ENCODE results near the gene NEGR1. TPM values are rescaled to one million over a fixed set of nuclear protein-coding genes. Genes with fewer than 3 reads are reported as not detected.

NEGR1 gene
- total RNA-seq, 1 donor from 2014 or later: 18.1 TPM

- Histone ChIP-seq H3K27me3 (ENCODE audit: low read depth) (no peaks in the 10 kb centered on the region), H3K36me3 (no peaks in the 10 kb centered on the region), H3K27ac (no peak overlapping the region), H3K9me3 (no peaks in the 10 kb centered on the region), H3K4me1 (no peaks in the 10 kb centered on the region), H3K4me3 (no peak overlapping the region)
- no peak for ATAC-seq
- intact Hi-C loops (cut with DNase I): no loop called here
- no peak for DNase-seq
- no peak for TF ChIP-seq CTCF (IDR thresholded peaks at IDR 0.05)
These were observed 496.9 kb downstream of the NEGR1 start for GRCh38 chr1:71785450-71785849.

GRCh38 chr1:71785000-71785399 lies 497.3 kb downstream of the NEGR1 start:
- DNase-seq (no peak), ATAC-seq (no peak)
- H3K4me3 ChIP-seq: no peak overlapping the region
- H3K27ac ChIP-seq: no peak overlapping the region
- intact Hi-C loops (cut with DNase I): no loop called here
- no peaks in the 10 kb centered on the region for H3K36me3 ChIP-seq
- no peak for TF ChIP-seq CTCF (IDR thresholded peaks at IDR 0.05)
- no peaks in the 10 kb centered on the region for H3K4me1 ChIP-seq
- no peaks in the 10 kb centered on the region for H3K27me3 ChIP-seq (ENCODE audit: low read depth)
- no peaks in the 10 kb centered on the region for H3K9me3 ChIP-seq

- no peak for TF ChIP-seq CTCF (IDR thresholded peaks at IDR 0.05)
- intact Hi-C loops (cut with DNase I): no loop called here
- no peak for DNase-seq
- no peaks in the 10 kb centered on the region for H3K36me3 ChIP-seq
- no peaks in the 10 kb centered on the region for H3K4me1 ChIP-seq
- no peak overlapping the region for H3K4me3 ChIP-seq
- ATAC-seq: no peak
- no peaks in the 10 kb centered on the region for H3K9me3 ChIP-seq
- H3K27me3 ChIP-seq (ENCODE audit: low read depth): no peaks in the 10 kb centered on the region
- H3K27ac ChIP-seq: no peak overlapping the region
These were observed 498.1 kb downstream of the NEGR1 start for GRCh38 chr1:71784241-71784640.

- H3K4me1 ChIP-seq: no peaks in the 10 kb centered on the region
- no peak for DNase-seq
- no peaks in the 10 kb centered on the region for H3K36me3 ChIP-seq
- intact Hi-C loops (cut with DNase I): no loop called here
- no peaks in the 10 kb centered on the region for H3K27me3 ChIP-seq (ENCODE audit: low read depth)
- no peak overlapping the region for H3K4me3 ChIP-seq
- no peaks in the 10 kb centered on the region for H3K9me3 ChIP-seq
- H3K27ac ChIP-seq: no peak overlapping the region
- TF ChIP-seq CTCF (IDR thresholded peaks at IDR 0.05): no peak
- ATAC-seq: no peak
These were observed 499.3 kb downstream of the NEGR1 start for GRCh38 chr1:71783071-71783470.

- no peaks in the 10 kb centered on the region for H3K4me1 ChIP-seq
- no peaks in the 10 kb centered on the region for H3K27me3 ChIP-seq (ENCODE audit: low read depth)
- no peak overlapping the region for H3K27ac ChIP-seq
- ATAC-seq: no peak
- no peak for DNase-seq
- intact Hi-C loops (cut with DNase I): no loop called here
- no peak overlapping the region for H3K4me3 ChIP-seq
- no peaks in the 10 kb centered on the region for H3K9me3 ChIP-seq
- no peak for TF ChIP-seq CTCF (IDR thresholded peaks at IDR 0.05)
- H3K36me3 ChIP-seq: no peaks in the 10 kb centered on the region
These were observed 500.9 kb downstream of the NEGR1 start for GRCh38 chr1:71781450-71781849.

GRCh38 chr1:71780681-71781080 lies 501.7 kb downstream of the NEGR1 start:
- DNase-seq (no peak), ATAC-seq (no peak)
- no peak for TF ChIP-seq CTCF (IDR thresholded peaks at IDR 0.05)
- intact Hi-C loops (cut with DNase I): no loop called here
- Histone ChIP-seq H3K4me3 (no peak overlapping the region), H3K27me3 (ENCODE audit: low read depth) (no peaks in the 10 kb centered on the region), H3K36me3 (no peaks in the 10 kb centered on the region), H3K4me1 (no peaks in the 10 kb centered on the region), H3K9me3 (no peaks in the 10 kb centered on the region), H3K27ac (no peak overlapping the region)
